ENCODE data around the gene TAOK2. TPM values are rescaled to one million over a fixed set of nuclear protein-coding genes. Genes with fewer than 3 reads are reported as not detected.

The TAOK2 gene
- total and polyA plus RNA-seq, 2 experiments from 2014 or later, result 24.5 to 33.4 TPM

DNA sequence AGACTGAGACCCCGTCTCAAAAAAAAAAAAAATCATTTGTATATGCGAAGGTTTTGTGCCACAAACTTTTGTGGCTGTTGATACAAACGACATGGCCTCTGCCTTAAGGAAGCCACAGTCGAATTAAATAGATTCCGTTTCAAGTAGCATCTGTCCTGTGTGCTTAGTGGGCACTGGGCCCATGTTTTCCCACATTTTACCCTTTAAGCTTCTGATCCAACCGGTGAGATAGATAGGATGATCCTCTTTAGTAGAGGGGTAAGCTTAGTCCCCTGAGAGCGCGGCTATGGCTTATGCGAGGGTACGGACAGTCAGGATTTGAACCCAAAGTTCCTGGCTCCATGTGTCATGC lies 12.6 kb upstream of the TAOK2 start:
- H3K9me3 ChIP-seq (ENCODE audit: low read depth), result no peaks in the 10 kb centered on the region
- peak overlapping the region; percentile 82 for H3K4me2 ChIP-seq
- no peak for TF ChIP-seq EZH2phosphoT487 (IDR thresholded peaks at IDR 0.05; ENCODE audit: low read depth, severe bottlenecking, unreplicated experiment)
- TF ChIP-seq EZH2 (IDR thresholded peaks at IDR 0.05; ENCODE audit: borderline replicate concordance), result no peak
- TF ChIP-seq, protein P1, sequence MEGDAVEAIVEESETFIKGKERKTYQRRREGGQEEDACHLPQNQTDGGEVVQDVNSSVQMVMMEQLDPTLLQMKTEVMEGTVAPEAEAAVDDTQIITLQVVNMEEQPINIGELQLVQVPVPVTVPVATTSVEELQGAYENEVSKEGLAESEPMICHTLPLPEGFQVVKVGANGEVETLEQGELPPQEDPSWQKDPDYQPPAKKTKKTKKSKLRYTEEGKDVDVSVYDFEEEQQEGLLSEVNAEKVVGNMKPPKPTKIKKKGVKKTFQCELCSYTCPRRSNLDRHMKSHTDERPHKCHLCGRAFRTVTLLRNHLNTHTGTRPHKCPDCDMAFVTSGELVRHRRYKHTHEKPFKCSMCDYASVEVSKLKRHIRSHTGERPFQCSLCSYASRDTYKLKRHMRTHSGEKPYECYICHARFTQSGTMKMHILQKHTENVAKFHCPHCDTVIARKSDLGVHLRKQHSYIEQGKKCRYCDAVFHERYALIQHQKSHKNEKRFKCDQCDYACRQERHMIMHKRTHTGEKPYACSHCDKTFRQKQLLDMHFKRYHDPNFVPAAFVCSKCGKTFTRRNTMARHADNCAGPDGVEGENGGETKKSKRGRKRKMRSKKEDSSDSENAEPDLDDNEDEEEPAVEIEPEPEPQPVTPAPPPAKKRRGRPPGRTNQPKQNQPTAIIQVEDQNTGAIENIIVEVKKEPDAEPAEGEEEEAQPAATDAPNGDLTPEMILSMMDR (IDR thresholded peaks at IDR 0.05; ENCODE audit: poor library complexity), result no peak
- H3K4me1 ChIP-seq (ENCODE audit: insufficient read depth), result peaks cover 5% of the 10 kb centered on the region
- H3K9me2 ChIP-seq (replicated peaks; ENCODE audit: insufficient read depth), result no peaks in the 10 kb centered on the region
- no peaks in the 10 kb centered on the region for H3K36me3 ChIP-seq (replicated peaks; ENCODE audit: insufficient read depth, low read depth)
- no peak for DNase-seq (ENCODE audit: low spot score)
- peak overlapping the region; percentile 37 for H3K4me3 ChIP-seq
- H3K27ac ChIP-seq, result peak overlapping the region; percentile 87
- H4K20me1 ChIP-seq (ENCODE audit: insufficient read depth, poor library complexity, severe bottlenecking), result no peaks in the 10 kb centered on the region
- peaks cover 5% of the 10 kb centered on the region for H3K79me2 ChIP-seq
- no peaks in the 10 kb centered on the region for H3K27me3 ChIP-seq
- 78% methylated on average over 10 of the region's 10 CpGs for WGBS (ENCODE audit: low lambda C conversion rate, missing lambda C conversion rate)
- peak overlapping the region; percentile 65 for H2AFZ ChIP-seq

DNA sequence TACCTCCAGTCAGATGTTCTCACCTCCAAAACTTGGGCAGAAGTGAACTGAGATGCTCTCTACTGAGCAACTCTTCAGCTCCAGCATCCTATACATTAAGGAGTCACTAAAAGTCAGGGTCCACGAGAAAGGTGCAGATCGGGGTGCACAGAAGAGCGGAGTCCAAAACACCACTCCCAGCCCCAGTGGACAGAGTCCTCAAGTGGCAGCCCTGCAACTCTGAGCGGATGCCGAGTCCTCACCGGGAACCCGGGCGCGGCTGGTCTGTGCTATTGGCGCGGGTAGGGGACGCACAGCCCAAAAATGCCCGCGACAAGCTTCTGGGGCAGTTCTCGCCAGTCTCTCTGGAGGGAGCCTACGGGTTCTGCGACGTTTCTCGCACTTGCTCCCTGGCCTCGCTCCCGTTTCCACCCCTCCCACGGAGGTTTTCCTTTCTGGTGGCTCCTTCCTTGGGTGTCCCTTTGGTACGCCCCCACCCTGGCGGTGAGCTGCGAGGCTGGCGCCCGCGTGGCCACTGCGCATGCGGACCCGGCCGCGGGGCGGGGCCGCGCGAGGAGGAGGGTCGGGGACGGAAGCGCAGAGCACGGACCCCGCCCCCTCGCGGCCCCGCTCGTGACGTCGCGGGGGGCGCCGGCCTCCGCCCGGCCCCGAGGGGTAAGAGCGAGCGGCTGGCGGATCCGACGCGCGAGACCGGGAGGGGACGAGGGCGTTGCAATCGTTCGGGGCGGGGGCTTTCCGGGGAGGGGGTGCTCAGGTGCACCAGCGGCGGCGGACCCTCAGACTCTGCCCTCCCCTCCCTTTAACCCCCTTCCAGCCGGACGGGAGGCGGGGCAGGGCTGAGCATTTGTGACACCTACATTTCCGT lies 12.0 kb upstream of the TAOK2 start, which contains the start of gene TMEM219:
Gene TMEM219 (plus strand): TSS at position 601 of the 865 bp plus-strand sequence. CDS start 1,065 bp downstream, outside the sequence.
- H3K27ac ChIP-seq, result peak within 1 kb of the TSS; percentile 94
- H3K9me3 ChIP-seq (ENCODE audit: low read depth), result no peaks in the 10 kb centered on the region
- H3K9me2 ChIP-seq (replicated peaks; ENCODE audit: insufficient read depth), result no peaks in the 10 kb centered on the region
- peaks cover 5% of the 10 kb centered on the region for H3K4me1 ChIP-seq (ENCODE audit: insufficient read depth)
- peak within 1 kb of the TSS; percentile 84 for H2AFZ ChIP-seq
- peak within 1 kb of the TSS; percentile 92 for H3K4me2 ChIP-seq
- no peaks in the 10 kb centered on the region for H4K20me1 ChIP-seq (ENCODE audit: insufficient read depth, poor library complexity, severe bottlenecking)
- H3K79me2 ChIP-seq, result peaks cover 5% of the 10 kb centered on the region
- DNase-seq (ENCODE audit: low spot score), result peak; percentile 96
- no peak for TF ChIP-seq EZH2 (IDR thresholded peaks at IDR 0.05; ENCODE audit: borderline replicate concordance)
- TF ChIP-seq, protein P1 (IDR thresholded peaks at IDR 0.05; ENCODE audit: poor library complexity), result peak; percentile 30
- peak within 1 kb of the TSS; percentile 54 for H3K4me3 ChIP-seq
- H3K36me3 ChIP-seq (replicated peaks; ENCODE audit: insufficient read depth, low read depth), result no peaks in the 10 kb centered on the region
- under 1% methylated on average over 49 of the region's 75 CpGs for WGBS (ENCODE audit: low lambda C conversion rate, missing lambda C conversion rate)
- H3K27me3 ChIP-seq, result no peaks in the 10 kb centered on the region

DNA sequence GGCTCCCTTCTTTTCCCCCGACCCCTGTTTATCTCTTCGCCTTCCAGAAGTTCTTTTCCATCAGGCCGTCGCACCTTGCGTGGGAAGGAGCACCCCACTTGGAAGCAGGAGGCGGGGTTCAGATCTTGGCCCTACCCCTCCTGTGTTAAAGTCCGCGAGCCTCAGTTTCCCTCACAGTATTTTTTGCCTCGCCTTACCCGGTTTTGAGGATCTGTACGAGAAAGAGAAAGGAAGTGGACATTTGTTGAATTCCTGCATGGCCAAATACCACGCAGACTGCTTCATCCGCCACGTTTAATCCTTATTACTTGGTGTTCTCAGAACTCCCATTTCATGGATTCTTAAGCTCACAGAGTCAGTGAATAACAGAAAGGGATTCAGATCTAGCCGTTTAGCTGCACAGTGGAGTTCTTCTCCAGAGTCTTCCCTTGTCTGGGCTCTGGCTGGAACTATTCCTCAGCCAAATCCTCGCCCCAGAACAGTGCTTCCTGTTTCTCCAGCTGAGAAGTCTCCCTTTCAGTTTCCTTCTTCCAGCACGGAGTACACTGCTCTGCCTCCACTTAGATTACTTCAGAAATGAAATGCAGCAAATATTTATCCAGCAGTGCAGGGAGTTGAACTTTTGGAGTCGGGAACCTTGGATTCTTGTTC lies 11.2 kb upstream of the TAOK2 start:
- H4K20me1 ChIP-seq (ENCODE audit: insufficient read depth, poor library complexity, severe bottlenecking), result no peaks in the 10 kb centered on the region
- H3K4me1 ChIP-seq (ENCODE audit: insufficient read depth), result peaks cover 5% of the 10 kb centered on the region
- peak overlapping the region; percentile 94 for H3K27ac ChIP-seq
- 19% methylated on average over 18 of the region's 18 CpGs for WGBS (ENCODE audit: low lambda C conversion rate, missing lambda C conversion rate)
- peak overlapping the region; percentile 92 for H3K4me2 ChIP-seq
- H3K9me3 ChIP-seq (ENCODE audit: low read depth), result no peaks in the 10 kb centered on the region
- TF ChIP-seq EZH2phosphoT487 (IDR thresholded peaks at IDR 0.05; ENCODE audit: low read depth, severe bottlenecking, unreplicated experiment) (no peak), EZH2 (IDR thresholded peaks at IDR 0.05; ENCODE audit: borderline replicate concordance) (no peak)
- TF ChIP-seq, protein P1 (IDR thresholded peaks at IDR 0.05; ENCODE audit: poor library complexity), result no peak
- H3K36me3 ChIP-seq (replicated peaks; ENCODE audit: insufficient read depth, low read depth), result no peaks in the 10 kb centered on the region
- peaks cover 5% of the 10 kb centered on the region for H3K79me2 ChIP-seq
- H3K4me3 ChIP-seq, result peak overlapping the region; percentile 54
- no peaks in the 10 kb centered on the region for H3K27me3 ChIP-seq
- H3K9me2 ChIP-seq (replicated peaks; ENCODE audit: insufficient read depth), result no peaks in the 10 kb centered on the region
- H2AFZ ChIP-seq, result peak overlapping the region; percentile 84
- DNase-seq (ENCODE audit: low spot score), result peak; percentile 51
